Endothelial cell of hepatic sinusoid (primary cell): ENCODE results near the gene TBC1D5.
"Not testable (repeated sequence)": the region's sequence is repeated elsewhere in the genome, so short reads cannot be mapped to it uniquely, and the experiment has no call there.

Experiments
- in situ Hi-C: cut with HindIII; loops from 2 replicates; pipeline ENCODE4 v1.10.0; 2017; ENCODE audit warnings: low sequenced_read_pairs

The TBC1D5 gene

GRCh38 chr3:17372362-17373210 lies 369.8 kb downstream of the TBC1D5 start:
- in situ Hi-C loops = no loop called here

- in situ Hi-C loops = no loop called here
These were observed 372.5 kb downstream of the TBC1D5 start for GRCh38 chr3:17369973-17370372.

- in situ Hi-C loops = no loop called here
These were observed 375.3 kb downstream of the TBC1D5 start for GRCh38 chr3:17367171-17367570.

GRCh38 chr3:17360991-17361390 lies 381.4 kb downstream of the TBC1D5 start:
- in situ Hi-C loops = no loop called here

GRCh38 chr3:17359911-17360310 lies 382.5 kb downstream of the TBC1D5 start:
- in situ Hi-C loops = no loop called here

GRCh38 chr3:17357035-17357710 lies 385.3 kb downstream of the TBC1D5 start:
- in situ Hi-C loops = no loop called here

- in situ Hi-C loops = no loop called here
These were observed 385.8 kb downstream of the TBC1D5 start for GRCh38 chr3:17356585-17356984.

GRCh38 chr3:17355591-17355990 lies 386.8 kb downstream of the TBC1D5 start:
- in situ Hi-C loops = no loop called here

GRCh38 chr3:17354341-17354740 lies 388.1 kb downstream of the TBC1D5 start:
- in situ Hi-C loops = no loop called here

- in situ Hi-C loops = no loop called here
These were observed 389.8 kb downstream of the TBC1D5 start for GRCh38 chr3:17352620-17353019.

- in situ Hi-C loops = not testable (repeated sequence)
These were observed 391.2 kb downstream of the TBC1D5 start for GRCh38 chr3:17351193-17351592.

GRCh38 chr3:17349093-17349492 lies 393.3 kb downstream of the TBC1D5 start:
- in situ Hi-C loops = no loop called here

GRCh38 chr3:17342119-17342518 lies 400.3 kb downstream of the TBC1D5 start:
- in situ Hi-C loops = no loop called here

GRCh38 chr3:17340693-17341092 lies 401.7 kb downstream of the TBC1D5 start:
- in situ Hi-C loops = no loop called here

- in situ Hi-C loops = no loop called here
These were observed 402.2 kb downstream of the TBC1D5 start for GRCh38 chr3:17340261-17340660.

GRCh38 chr3:17339132-17339575 lies 403.3 kb downstream of the TBC1D5 start:
- in situ Hi-C loops = no loop called here

- in situ Hi-C loops = no loop called here
These were observed 406.1 kb downstream of the TBC1D5 start for GRCh38 chr3:17336291-17336690.

- in situ Hi-C loops = no loop called here
These were observed 408.5 kb downstream of the TBC1D5 start for GRCh38 chr3:17333893-17334292.

- in situ Hi-C loops = no loop called here
These were observed 409.0 kb downstream of the TBC1D5 start for GRCh38 chr3:17333446-17333845.

GRCh38 chr3:17330660-17331059 lies 411.8 kb downstream of the TBC1D5 start:
- in situ Hi-C loops = no loop called here

GRCh38 chr3:17329927-17330326 lies 412.5 kb downstream of the TBC1D5 start:
- in situ Hi-C loops = no loop called here

GRCh38 chr3:17322106-17322793 lies 420.2 kb downstream of the TBC1D5 start:
- in situ Hi-C loops = no loop called here
